ENCODE results near the gene NFAT5. TPM values are rescaled to one million over a fixed set of nuclear protein-coding genes. Genes with fewer than 3 reads are reported as not detected.

The NFAT5 gene
- total RNA-seq, 4 donors from 2014 or later, result 49.8 to 64.3 (median 58.6) TPM

DNA sequence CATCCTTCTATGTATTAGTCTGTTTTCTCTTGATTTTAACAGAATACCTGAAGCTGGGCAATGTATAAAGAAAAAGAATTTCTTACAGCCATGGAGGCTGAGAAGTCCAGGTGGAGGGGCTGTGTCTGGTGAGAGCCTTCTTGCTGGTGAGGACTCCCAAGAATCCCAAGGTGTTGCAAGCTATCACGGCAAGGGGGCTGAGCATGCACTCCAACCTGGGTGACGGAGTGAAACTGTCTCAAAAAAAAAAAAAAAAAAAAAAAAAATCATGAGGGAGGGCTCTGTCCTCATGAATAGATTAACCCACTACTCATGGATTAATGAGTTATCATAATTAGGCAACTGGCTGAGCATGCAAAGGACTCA is 141.2 kb downstream of the NFAT5 start:
- TF ChIP-seq, protein P1, sequence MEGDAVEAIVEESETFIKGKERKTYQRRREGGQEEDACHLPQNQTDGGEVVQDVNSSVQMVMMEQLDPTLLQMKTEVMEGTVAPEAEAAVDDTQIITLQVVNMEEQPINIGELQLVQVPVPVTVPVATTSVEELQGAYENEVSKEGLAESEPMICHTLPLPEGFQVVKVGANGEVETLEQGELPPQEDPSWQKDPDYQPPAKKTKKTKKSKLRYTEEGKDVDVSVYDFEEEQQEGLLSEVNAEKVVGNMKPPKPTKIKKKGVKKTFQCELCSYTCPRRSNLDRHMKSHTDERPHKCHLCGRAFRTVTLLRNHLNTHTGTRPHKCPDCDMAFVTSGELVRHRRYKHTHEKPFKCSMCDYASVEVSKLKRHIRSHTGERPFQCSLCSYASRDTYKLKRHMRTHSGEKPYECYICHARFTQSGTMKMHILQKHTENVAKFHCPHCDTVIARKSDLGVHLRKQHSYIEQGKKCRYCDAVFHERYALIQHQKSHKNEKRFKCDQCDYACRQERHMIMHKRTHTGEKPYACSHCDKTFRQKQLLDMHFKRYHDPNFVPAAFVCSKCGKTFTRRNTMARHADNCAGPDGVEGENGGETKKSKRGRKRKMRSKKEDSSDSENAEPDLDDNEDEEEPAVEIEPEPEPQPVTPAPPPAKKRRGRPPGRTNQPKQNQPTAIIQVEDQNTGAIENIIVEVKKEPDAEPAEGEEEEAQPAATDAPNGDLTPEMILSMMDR (IDR thresholded peaks at IDR 0.05; ENCODE audit: low read depth), result no peak

DNA sequence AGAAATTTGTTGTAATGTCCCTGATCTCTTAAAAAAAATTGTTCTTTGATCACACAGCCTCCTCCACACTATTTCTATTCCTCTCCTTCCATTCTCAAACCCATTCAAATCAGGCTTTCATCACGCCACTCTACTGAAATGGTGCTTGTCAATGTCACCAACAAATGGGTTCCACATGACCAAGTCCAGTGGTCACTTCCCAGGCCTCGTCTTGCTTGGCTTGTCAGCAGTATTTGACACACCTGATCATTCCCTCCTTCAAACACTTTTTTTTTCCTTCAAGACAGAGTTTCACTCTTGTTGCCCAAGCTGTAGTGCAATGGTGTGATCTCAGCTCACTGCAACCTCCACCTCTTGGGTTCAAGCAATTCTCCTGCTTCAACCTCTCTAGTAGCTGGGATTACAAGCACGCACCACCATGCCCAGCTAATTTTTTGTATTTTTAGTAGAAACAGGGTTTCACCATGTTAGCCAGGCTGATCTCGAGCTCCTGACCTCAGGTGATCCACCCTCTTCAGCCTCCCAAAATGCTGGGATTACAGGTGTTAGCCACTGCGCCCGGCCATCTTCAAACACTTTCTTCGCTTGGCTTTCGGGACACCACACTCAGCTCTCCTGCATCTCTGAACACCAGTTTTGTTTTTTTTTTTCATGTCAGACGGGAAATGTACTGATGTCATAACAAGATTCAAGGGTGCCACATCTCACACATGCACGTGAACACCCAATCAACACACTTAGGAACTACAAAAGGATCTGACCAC is 142.3 kb downstream of the NFAT5 start:
- TF ChIP-seq, protein P1 (IDR thresholded peaks at IDR 0.05; ENCODE audit: low read depth), result no peak

DNA sequence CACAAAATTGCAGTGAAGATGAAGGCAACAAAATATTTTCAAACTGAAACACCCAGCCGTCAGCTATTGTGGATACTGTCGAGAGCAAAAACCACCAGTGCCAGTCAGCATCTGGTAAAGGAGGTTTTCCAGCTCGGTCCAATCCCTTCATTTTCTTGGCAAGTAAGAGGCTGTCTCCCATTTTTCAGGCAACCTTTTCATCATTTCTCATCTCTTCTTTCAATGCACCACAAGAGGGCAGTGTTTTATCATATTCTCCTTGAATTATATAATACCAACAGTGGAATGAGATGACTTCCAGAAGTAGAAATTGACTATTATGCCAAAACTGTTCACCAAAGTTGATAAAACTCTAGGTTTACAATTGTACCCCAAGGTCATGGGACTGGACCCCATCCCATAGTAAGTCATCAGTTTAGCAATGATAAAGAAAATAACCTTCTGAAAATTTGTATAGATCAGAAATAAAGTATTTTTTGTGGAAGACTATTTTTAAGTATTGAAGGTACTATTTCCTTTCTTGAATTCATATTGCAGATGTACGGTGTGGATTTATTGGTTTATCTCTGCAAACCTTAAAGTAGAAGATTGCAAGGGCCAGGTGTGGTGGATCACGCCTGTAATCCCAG is 143.8 kb downstream of the NFAT5 start:
- TF ChIP-seq, protein P1 (IDR thresholded peaks at IDR 0.05; ENCODE audit: low read depth), result no peak

DNA sequence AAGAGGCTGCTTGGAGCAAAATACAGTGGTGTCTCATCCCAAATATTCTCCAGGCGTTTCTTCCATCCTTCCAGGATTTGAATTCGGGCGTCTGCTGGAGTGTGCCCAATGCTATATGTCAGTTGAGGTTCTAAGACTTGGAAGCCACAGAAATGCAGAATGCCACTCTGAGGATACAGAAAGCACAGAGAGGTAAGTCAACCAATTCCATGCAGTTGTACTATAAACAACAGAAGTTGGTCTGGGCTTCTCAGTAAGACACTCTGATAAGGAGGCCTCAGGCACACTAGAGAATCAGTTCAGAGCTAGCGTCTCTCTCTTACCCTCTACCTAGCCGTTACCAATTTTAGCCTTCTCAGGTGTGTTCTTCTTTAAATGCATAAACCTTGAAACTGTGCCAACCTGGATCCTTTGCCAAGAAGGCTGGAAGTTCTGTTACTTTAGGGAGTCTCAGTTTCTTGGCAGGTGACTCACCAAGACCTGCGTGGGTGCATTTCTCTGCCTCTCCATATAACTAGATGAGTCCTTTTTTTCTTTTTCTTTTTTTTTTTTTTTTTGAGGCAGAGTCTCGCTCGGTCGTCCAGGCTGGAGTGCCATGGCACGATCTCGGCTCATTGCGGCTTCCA is 145.5 kb downstream of the NFAT5 start:
- TF ChIP-seq, protein P1 (IDR thresholded peaks at IDR 0.05; ENCODE audit: low read depth), result no peak

DNA sequence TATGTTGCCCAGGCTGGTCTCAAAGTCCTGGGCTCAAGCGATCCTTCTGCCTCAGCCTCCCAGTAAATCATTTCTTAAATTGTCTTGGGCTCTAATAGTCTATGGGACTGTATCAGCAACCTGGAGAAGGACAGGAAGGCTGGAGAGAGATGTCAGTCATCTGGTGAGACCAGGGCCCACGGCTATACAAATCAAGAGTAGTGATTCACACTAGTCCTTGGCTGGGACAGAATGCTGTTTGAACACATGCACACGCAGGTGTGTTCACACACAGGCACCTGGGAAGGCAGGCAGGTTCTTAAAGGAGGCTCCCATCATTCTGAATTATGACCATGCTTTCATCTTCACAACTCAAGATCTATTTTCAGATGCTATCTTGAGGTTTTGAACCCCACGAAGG is 146.5 kb downstream of the NFAT5 start:
- TF ChIP-seq, protein P1 (IDR thresholded peaks at IDR 0.05; ENCODE audit: low read depth), result no peak

DNA sequence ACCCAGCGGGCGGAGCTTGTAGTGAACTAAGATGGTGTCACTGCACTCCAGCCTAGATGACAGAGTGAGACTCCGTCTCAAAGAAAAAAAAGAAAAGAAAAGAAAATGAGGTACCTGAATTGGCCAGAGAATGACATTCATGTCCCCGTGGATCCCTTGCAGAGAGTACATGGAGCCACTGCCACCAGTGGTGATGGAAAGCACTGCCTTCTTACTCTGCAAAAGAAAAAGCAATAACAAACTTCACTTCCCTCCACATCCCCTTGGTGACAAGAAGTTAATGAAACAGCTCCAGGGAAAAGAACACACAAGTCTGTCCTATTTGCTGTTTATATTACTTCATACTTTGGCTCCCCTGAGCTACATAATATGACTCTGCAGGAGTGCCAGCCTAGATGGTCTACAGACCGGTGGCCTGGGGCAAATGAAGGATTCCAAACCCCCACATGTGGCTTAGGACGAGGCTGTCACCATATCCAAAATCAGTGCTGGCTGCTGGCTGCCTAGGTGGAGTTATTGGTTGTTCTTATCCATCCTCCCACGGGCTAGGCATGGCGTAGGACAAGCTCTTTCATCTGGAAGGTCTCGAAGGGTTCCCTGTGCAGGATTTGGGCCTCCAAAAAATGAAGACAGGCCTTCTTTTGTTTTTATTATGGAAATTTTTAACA is 147.3 kb downstream of the NFAT5 start:
- TF ChIP-seq, protein P1 (IDR thresholded peaks at IDR 0.05; ENCODE audit: low read depth), result no peak

DNA sequence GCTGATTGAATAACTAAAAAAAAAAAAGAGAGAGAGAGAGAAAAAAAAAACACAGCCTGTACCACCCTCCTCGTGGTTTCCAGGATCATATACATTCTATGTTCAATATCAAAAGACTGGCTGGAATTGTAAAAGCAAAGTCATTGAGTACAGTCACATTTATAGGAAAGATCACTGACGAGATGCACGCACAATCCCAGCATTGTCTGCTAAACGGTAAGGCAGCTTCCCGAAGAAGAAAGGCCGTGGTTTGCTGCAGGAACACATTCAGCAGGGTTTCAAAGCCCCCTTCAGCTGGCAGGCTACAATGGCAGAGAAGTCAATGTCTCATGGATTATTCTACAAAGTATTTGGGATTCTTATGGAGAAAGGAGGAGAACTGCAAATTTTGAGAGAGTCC is 151.3 kb downstream of the NFAT5 start:
- TF ChIP-seq, protein P1 (IDR thresholded peaks at IDR 0.05; ENCODE audit: low read depth), result no peak
